Breast epithelium (tissue), 4 donors: ENCODE measurements around the gene MTMR12. TPM values are rescaled to one million over a fixed set of nuclear protein-coding genes. Genes with fewer than 3 reads are reported as not detected.

Experiments
- DNase-seq, 2 donors: peaks; one replicate each; pipeline ENCODE4 v3.0.0-alpha.2; 2019; ENCODE audit warnings: low spot score in 2 of 2
- H3K27ac ChIP-seq, 2 donors: fragments of 200-600 bp; sonication (generic) in 1 of 2; one replicate each; pipeline ENCODE4 v1.5.1; 2016 to 2019; ENCODE audit warnings: mild to moderate bottlenecking in 1 of 2
- H3K27me3 ChIP-seq, 2 donors: fragments of 200-600 bp; sonication (generic) in 1 of 2; one replicate each; pipeline versions ENCODE4 v1.5.1 to v1.6.0; 2017 to 2019; ENCODE audit warnings: control low read depth in 1 of 2, mild to moderate bottlenecking in 1 of 2
- H3K36me3 ChIP-seq: fragments of 200-600 bp; one replicate; pipeline ENCODE4 v1.5.1; 2019
- H3K4me1 ChIP-seq, 2 donors: fragments of 200-600 bp; sonication (generic); one replicate each; pipeline ENCODE4 v1.5.1; 2016 to 2019; ENCODE audit warnings: control low read depth in 1 of 2
- H3K4me3 ChIP-seq, 3 donors: fragments of 200-600 bp; sonication (generic); 1 replicate in 2 of 3; 2 replicates in 1 of 3; pipeline ENCODE4 v1.5.1; 2016 to 2019; ENCODE audit warnings: mild to moderate bottlenecking in 3 of 3, moderate library complexity in 2 of 3
- H3K9me3 ChIP-seq, 2 donors: fragments of 200-600 bp; sonication (generic) in 1 of 2; one replicate each; pipeline ENCODE4 v1.5.1; 2016 to 2019; ENCODE audit warnings: control low read depth in 1 of 2
- CTCF ChIP-seq, 3 donors: fragments of 450-650 bp; IDR thresholded peaks; one replicate each; pipeline ENCODE4 v1.5.1; 2016 to 2017; ENCODE audit warnings: antibody characterized with exemption in 3 of 3, mild to moderate bottlenecking in 3 of 3, moderate library complexity in 3 of 3
- POLR2A ChIP-seq: fragments of 450-650 bp; IDR thresholded peaks from one replicate; pipeline ENCODE4 v1.6.1; 2016; ENCODE audit warnings: antibody characterized with exemption, mild to moderate bottlenecking, moderate library complexity
- POLR2AphosphoS5 ChIP-seq, 3 donors: sonication (generic); formaldehyde crosslinking; IDR thresholded peaks; one replicate each; pipeline ENCODE4 v1.6.1; 2017; ENCODE audit warnings: antibody characterized with exemption in 3 of 3
- intact Hi-C: fragments of 100-400 bp; cut with DNase I; formaldehyde crosslinking; loops from one replicate; pipeline ENCODE4 v1.15.1; 2023; ENCODE audit warnings: low total_unique reads
- total RNA-seq, 3 donors: library from RNA; depleted of rRNA; stranded (reverse); fragments of >200 nt; gene quantifications; one replicate each; pipeline ENCODE4 v1.1.0, GENCODE V29; 2016

Gene MTMR12
- total RNA-seq, 3 donors from 2014 or later = 40.0 to 61.3 (median 43.0) TPM

- H3K4me1 ChIP-seq = peaks cover 0 to 5% of the 10 kb centered on the region in 2 donors
These were observed 42.6 kb downstream of the MTMR12 start for GRCh38 chr5:32270178-32270577.

GRCh38 chr5:32265902-32266301, 46.8 kb downstream of the MTMR12 start:
- H3K36me3 ChIP-seq = peaks cover 6% of the 10 kb centered on the region
- H3K27ac ChIP-seq = peak overlapping the region in 1 of 2 donors; percentile 33
- H3K4me3 ChIP-seq = no peak overlapping the region
- H3K4me1 ChIP-seq = peaks cover 0 to 10% of the 10 kb centered on the region in 2 donors
- no peaks in the 10 kb centered on the region for H3K27me3 ChIP-seq
- no peaks in the 10 kb centered on the region for H3K9me3 ChIP-seq
- TF ChIP-seq POLR2AphosphoS5 (IDR thresholded peaks at IDR 0.05) = no peak
- TF ChIP-seq POLR2A = no peak
- TF ChIP-seq CTCF (IDR thresholded peaks at IDR 0.05) = no peak
- no peak for DNase-seq
- intact Hi-C loops = no loop called here

More at GRCh38 chr5:32270178-32270577, 42.6 kb downstream of the MTMR12 start:
- Histone ChIP-seq H3K4me3 (no peak overlapping the region), H3K36me3 (peaks cover 6% of the 10 kb centered on the region), H3K9me3 (no peaks in the 10 kb centered on the region), H3K27me3 (no peaks in the 10 kb centered on the region), H3K27ac (no peak overlapping the region)
- intact Hi-C loops = no loop called here
- TF ChIP-seq CTCF (IDR thresholded peaks at IDR 0.05) (no peak), POLR2A (no peak), POLR2AphosphoS5 (IDR thresholded peaks at IDR 0.05) (no peak)
- DNase-seq = no peak

- Histone ChIP-seq H3K4me3 (no peak overlapping the region), H3K27me3 (no peaks in the 10 kb centered on the region), H3K4me1 (peaks cover 0 to 10% of the 10 kb centered on the region in 2 donors), H3K27ac (peak overlapping the region in 1 of 2 donors; percentile 50), H3K36me3 (peaks cover 4% of the 10 kb centered on the region), H3K9me3 (no peaks in the 10 kb centered on the region)
- no peak for DNase-seq
- TF ChIP-seq CTCF (IDR thresholded peaks at IDR 0.05) = no peak
- no peak for TF ChIP-seq POLR2A
- no peak for TF ChIP-seq POLR2AphosphoS5 (IDR thresholded peaks at IDR 0.05)
- intact Hi-C loops = no loop called here
These were observed 47.7 kb downstream of the MTMR12 start for GRCh38 chr5:32264957-32265572.

- no peaks in the 10 kb centered on the region for H3K36me3 ChIP-seq
- intact Hi-C loops = no loop called here
- TF ChIP-seq CTCF (IDR thresholded peaks at IDR 0.05) = no peak
- TF ChIP-seq POLR2AphosphoS5 (IDR thresholded peaks at IDR 0.05) = no peak
- TF ChIP-seq POLR2A = no peak
These were observed 49.1 kb downstream of the MTMR12 start for GRCh38 chr5:32263684-32264083.

GRCh38 chr5:32261198-32261597, 51.5 kb downstream of the MTMR12 start:
- no peak for DNase-seq
- Histone ChIP-seq H3K9me3 (no peaks in the 10 kb centered on the region), H3K27ac (peak overlapping the region; percentile 36 to 73)

More at GRCh38 chr5:32263684-32264083, 49.1 kb downstream of the MTMR12 start:
- peaks cover 0 to 10% of the 10 kb centered on the region in 2 donors for H3K4me1 ChIP-seq
- H3K27ac ChIP-seq = no peak overlapping the region
- H3K27me3 ChIP-seq = no peaks in the 10 kb centered on the region
- no peaks in the 10 kb centered on the region for H3K9me3 ChIP-seq
- no peak for DNase-seq
- no peak overlapping the region for H3K4me3 ChIP-seq

More at GRCh38 chr5:32261198-32261597, 51.5 kb downstream of the MTMR12 start:
- TF ChIP-seq POLR2AphosphoS5 (IDR thresholded peaks at IDR 0.05) (no peak), CTCF (IDR thresholded peaks at IDR 0.05) (no peak), POLR2A (no peak)
- H3K27me3 ChIP-seq = no peaks in the 10 kb centered on the region
- H3K36me3 ChIP-seq = no peaks in the 10 kb centered on the region
- intact Hi-C loops = no loop called here
- H3K4me1 ChIP-seq = peaks cover 0 to 10% of the 10 kb centered on the region in 2 donors
- no peak overlapping the region for H3K4me3 ChIP-seq
